ENCODE results near the gene FAM131A. TPM values are rescaled to one million over a fixed set of nuclear protein-coding genes. Genes with fewer than 3 reads are reported as not detected.
A peak's percentile ranks its signal among the peaks of the same experiment; 100 is the strongest.

The FAM131A gene
- total RNA-seq, 1 donor from 2014 or later = 17.4 TPM

DNA sequence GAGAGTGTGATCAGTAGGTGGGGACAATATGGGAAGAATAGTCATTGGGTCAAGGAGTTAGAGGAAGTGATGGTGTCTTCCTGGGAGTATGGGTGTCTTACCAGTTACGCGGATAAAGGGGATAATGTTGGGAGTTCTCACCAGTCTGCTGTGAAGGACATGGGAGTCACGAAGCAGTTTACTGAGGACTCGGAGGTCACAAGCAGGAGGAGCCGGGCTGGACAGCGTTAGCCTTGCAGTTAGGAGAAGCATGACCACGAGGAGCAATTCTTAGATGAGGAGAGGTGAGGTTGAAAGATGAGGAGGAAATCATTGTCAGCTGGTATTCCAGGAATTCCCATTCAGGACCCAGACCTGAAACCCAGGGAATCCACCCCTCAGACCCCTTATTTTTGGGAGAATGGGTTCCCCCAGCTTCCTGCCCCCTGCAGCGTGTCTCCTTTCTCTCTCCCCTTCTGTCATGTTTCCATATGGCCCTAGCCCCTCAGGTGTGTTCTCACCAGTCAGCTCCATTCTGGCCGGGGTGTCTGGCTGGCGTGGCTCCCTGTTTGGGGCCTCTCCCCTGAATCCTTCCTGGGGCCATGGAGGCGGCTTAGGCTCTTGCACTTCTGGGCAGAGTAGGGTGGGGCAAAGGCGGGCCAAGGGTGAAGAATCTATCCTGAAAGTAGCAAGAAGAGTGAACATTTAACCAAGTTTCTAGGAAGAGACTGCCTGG lies 38.5 kb downstream of the FAM131A start:
- Mint-ChIP-seq H3K27me3 (ENCODE audit: low read depth) (peaks cover 36% of the 10 kb centered on the region), H3K4me3 (no peak overlapping the region), H3K4me1 (peaks cover 23% of the 10 kb centered on the region), H3K36me3 (no peaks in the 10 kb centered on the region), H3K27ac (no peak overlapping the region), H3K9me3 (no peaks in the 10 kb centered on the region)
- no peak for DNase-seq (ENCODE audit: low spot score in 2 of 2, unreplicated experiment in 2 of 2)
- TF ChIP-seq, protein P1, sequence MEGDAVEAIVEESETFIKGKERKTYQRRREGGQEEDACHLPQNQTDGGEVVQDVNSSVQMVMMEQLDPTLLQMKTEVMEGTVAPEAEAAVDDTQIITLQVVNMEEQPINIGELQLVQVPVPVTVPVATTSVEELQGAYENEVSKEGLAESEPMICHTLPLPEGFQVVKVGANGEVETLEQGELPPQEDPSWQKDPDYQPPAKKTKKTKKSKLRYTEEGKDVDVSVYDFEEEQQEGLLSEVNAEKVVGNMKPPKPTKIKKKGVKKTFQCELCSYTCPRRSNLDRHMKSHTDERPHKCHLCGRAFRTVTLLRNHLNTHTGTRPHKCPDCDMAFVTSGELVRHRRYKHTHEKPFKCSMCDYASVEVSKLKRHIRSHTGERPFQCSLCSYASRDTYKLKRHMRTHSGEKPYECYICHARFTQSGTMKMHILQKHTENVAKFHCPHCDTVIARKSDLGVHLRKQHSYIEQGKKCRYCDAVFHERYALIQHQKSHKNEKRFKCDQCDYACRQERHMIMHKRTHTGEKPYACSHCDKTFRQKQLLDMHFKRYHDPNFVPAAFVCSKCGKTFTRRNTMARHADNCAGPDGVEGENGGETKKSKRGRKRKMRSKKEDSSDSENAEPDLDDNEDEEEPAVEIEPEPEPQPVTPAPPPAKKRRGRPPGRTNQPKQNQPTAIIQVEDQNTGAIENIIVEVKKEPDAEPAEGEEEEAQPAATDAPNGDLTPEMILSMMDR (IDR thresholded peaks at IDR 0.05; ENCODE audit: unreplicated experiment) = no peak

DNA sequence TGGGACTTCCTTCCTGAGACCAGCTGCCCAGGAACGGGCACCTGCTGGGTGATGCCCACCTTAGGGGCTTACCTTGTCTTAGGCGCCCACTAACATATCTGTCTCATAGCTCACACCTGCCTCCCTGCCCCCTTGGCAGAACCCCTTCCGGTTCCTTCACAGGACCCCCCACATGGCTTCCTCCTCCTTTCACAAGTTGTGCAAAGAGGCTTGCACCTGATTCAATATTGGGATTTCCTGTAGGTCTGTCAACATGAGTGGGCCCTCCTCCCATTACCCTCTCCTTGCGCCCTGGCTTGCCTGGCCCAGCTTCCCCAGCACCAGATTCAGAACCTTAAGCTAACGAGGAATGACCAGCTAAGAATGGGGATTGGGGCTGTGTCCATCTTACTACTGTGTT lies 40.0 kb downstream of the FAM131A start:
- DNase-seq (ENCODE audit: low spot score in 2 of 2, unreplicated experiment in 2 of 2) = no peak
- Mint-ChIP-seq H3K27ac (no peak overlapping the region), H3K4me3 (no peak overlapping the region), H3K4me1 (peaks cover 14% of the 10 kb centered on the region), H3K27me3 (ENCODE audit: low read depth) (peaks cover 48% of the 10 kb centered on the region), H3K36me3 (no peaks in the 10 kb centered on the region), H3K9me3 (no peaks in the 10 kb centered on the region)
- TF ChIP-seq, protein P1 (IDR thresholded peaks at IDR 0.05; ENCODE audit: unreplicated experiment) = no peak

DNA sequence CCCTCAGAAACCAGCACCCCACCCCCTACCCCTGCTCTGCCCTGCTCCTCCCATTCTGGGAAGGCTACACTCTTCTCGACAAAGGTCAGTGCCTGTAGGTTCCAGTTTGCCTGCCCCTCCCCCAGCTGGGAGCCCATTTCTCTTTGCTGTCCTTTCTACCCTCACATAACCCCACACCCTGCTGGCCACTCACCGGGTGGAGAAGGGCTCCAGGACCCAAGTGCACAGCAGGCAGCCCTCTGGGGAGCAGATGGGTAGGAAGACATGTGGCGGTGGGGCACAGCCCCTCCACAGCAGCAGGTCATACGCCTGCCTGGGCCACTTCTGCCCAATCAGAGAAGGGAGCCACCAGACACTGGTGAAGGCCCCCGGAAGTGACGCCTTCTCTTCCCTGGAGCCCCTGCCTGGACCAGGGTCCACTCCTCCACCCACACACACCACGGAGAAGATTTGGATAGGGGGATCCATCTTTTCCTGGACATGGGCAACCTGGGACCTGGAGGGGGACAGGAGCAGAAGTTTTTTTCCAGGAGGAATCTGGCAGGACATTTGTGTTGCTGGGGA lies 40.6 kb downstream of the FAM131A start, which contains the start of gene THPO:
Gene THPO, minus strand, starts transcription at position 326 of the 564 bp plus-strand sequence. CDS start 1,948 bp downstream, outside the sequence.
- TF ChIP-seq, protein P1 (IDR thresholded peaks at IDR 0.05; ENCODE audit: unreplicated experiment) = no peak
- Mint-ChIP-seq H3K36me3 (no peaks in the 10 kb centered on the region), H3K27ac (peak within 1 kb of the TSS; percentile 28), H3K9me3 (no peaks in the 10 kb centered on the region), H3K27me3 (ENCODE audit: low read depth) (peaks cover 53% of the 10 kb centered on the region), H3K4me3 (peak within 1 kb of the TSS; percentile 68), H3K4me1 (peaks cover 13% of the 10 kb centered on the region)
- no peak for DNase-seq (ENCODE audit: low spot score in 2 of 2, unreplicated experiment in 2 of 2)

DNA sequence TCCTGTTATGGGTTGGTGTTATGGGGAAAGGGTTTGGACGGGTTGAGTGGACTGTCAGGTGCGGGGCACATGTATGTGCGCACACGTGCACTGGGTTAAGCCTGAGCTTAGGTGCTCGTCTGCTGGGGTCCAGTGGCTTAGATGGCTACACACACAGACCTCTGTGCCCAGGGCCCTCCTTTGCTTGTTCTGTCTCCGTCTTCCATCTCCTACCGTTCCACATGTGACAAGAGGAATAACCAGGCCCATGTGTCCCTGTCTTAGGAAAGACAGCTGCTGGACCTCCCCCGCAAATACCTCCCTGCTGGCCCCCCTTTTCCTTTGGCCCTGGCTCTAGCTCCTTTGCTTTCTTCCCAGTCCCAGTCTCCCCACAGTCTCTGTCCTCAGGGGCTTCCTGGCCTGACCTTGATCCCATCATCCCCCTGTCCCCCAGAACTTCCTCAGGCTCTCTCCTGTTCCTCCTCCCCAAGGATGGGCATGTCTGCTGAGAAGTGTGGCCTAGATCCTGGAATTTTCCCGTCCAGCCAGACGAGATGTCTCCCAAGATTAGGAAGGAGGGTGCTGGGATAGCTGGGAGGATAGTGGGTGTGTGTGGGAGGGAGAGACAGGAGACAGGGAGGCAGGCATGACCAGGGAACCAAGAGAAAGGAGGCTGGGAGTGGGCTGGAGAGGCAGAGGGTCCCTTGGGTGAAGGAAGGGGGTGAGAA lies 41.4 kb downstream of the FAM131A start:
- DNase-seq (ENCODE audit: low spot score in 2 of 2, unreplicated experiment in 2 of 2) = no peak
- Mint-ChIP-seq H3K9me3 (no peaks in the 10 kb centered on the region), H3K4me3 (peak overlapping the region; percentile 68), H3K27me3 (ENCODE audit: low read depth) (peaks cover 53% of the 10 kb centered on the region), H3K36me3 (no peaks in the 10 kb centered on the region), H3K4me1 (peaks cover 13% of the 10 kb centered on the region), H3K27ac (peak overlapping the region; percentile 28)
- TF ChIP-seq, protein P1 (IDR thresholded peaks at IDR 0.05; ENCODE audit: unreplicated experiment) = no peak

DNA sequence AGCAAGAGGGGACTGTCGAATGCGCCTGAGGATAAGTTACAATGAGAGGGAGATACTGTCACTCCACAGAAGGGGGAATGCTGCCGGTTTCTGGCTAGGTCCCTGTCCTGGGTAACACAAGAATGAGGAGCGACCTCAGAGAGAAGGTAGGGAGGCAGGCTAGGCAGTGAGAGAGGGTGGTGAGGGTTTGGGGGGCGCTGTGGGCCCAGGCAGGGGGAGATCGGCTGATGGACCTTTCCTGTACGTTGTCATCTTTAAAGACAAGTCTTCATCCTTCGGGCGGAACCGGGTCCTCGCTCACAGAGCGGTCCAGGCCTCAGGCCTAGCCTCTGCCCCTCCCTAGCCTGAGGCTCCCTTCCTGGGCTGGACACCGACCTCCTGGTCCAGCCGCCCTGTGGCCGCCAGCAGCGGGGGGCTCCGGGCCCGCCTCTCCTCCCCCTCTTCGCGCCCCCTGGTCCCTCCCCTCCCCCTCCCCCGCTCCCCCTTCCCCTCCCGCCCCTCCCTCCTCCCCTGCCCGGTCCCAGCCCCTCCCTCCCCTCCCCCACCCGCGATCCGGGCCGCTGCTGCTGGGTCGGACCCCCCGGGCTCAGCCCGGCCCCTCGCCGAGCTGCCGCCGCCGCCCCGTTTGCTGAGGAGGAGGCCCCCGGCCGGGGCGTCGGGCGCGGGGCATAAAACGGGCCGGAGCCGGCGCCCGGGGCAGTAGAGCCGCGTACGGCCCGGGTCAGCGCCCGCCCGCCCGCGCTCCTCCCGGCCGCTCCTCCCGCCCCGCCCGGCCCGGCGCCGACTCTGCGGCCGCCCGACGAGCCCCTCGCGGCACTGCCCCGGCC lies 42.2 kb downstream of the FAM131A start, which contains the start of gene CHRD:
Gene CHRD, plus strand, starts transcription at position 697 of the 827 bp plus-strand sequence. CDS start 265 bp downstream, outside the sequence.
- DNase-seq (ENCODE audit: low spot score in 2 of 2, unreplicated experiment in 2 of 2) = no peak
- TF ChIP-seq, protein P1 (IDR thresholded peaks at IDR 0.05; ENCODE audit: unreplicated experiment) = no peak
- peaks cover 13% of the 10 kb centered on the region for H3K4me1 Mint-ChIP-seq
- H3K9me3 Mint-ChIP-seq = no peaks in the 10 kb centered on the region
- peak within 1 kb of the TSS; percentile 28 for H3K27ac Mint-ChIP-seq
- H3K36me3 Mint-ChIP-seq = no peaks in the 10 kb centered on the region
- peaks cover 50% of the 10 kb centered on the region for H3K27me3 Mint-ChIP-seq (ENCODE audit: low read depth)
- H3K4me3 Mint-ChIP-seq = peak within 1 kb of the TSS; percentile 68

Data from mesothelial cell of epicardium (in vitro differentiated cells).